Adrenal gland (tissue), 12 donors: ENCODE data around the gene UBALD2. TPM values are rescaled to one million over a fixed set of nuclear protein-coding genes. Genes with fewer than 3 reads are reported as not detected.
"Not testable (repeated sequence)": the region's sequence is repeated elsewhere in the genome, so short reads cannot be mapped to it uniquely, and the experiment has no call there.

Experiments
- DNase-seq, 7 donors: peaks; one replicate each; pipeline ENCODE4 v3.0.0-alpha.2; 2019 to 2020
- H3K27ac ChIP-seq, 5 donors: fragments of 200-600 bp; sonication (generic) in 4 of 5; 1 replicate in 3 of 5; 2 replicates in 2 of 5; pipeline versions ENCODE4 v1.5.1 to v1.8.0; 2016 to 2020; ENCODE audit warnings: mild to moderate bottlenecking in 1 of 5
- H3K27me3 ChIP-seq: fragments of 200-600 bp; 2 replicates; pipeline ENCODE4 v1.8.0; 2021
- H3K36me3 ChIP-seq, 2 donors: fragments of 200-600 bp; replicated peaks in 1 of 2; 1 replicate in 1 of 2; 2 replicates in 1 of 2; pipeline versions ENCODE4 v1.5.1 to v1.8.0; 2018 to 2022
- H3K4me1 ChIP-seq, 2 donors: fragments of 200-600 bp; replicated peaks in 1 of 2; 1 replicate in 1 of 2; 2 replicates in 1 of 2; pipeline versions ENCODE4 v1.5.1 to v1.8.0; 2018 to 2021
- H3K4me3 ChIP-seq, 4 donors: fragments of 200-600 bp; sonication (generic) in 3 of 4; one replicate each; pipeline ENCODE4 v1.5.1; 2016 to 2018
- H3K9me3 ChIP-seq, 3 donors: fragments of 200-600 bp; sonication (generic) in 1 of 3; replicated peaks in 1 of 3; 1 replicate in 2 of 3; 2 replicates in 1 of 3; pipeline versions ENCODE4 v1.5.1 to v1.8.0; 2016 to 2021
- CTCF ChIP-seq, 6 experiments: fragments of 450-650 bp in 4 of 6; fragments of 200-600 bp in 2 of 6; sonication (generic) in 1 of 6; IDR thresholded peaks; 1 replicate in 5 of 6; 2 replicates in 1 of 6; pipeline versions ENCODE4 v1.5.1 to v1.8.0; 2016 to 2021; ENCODE audit warnings: antibody characterized with exemption in 6 of 6, mild to moderate bottlenecking in 2 of 6, moderate library complexity in 1 of 6
- POLR2A ChIP-seq, 2 donors: fragments of 450-650 bp; IDR thresholded peaks; one replicate each; pipeline ENCODE4 v1.6.1; 2017; ENCODE audit warnings: antibody characterized with exemption in 2 of 2, mild to moderate bottlenecking in 2 of 2, moderate library complexity in 1 of 2
- WGBS, 4 donors: extraction: QIAGEN DNeasy Blood & Tissue Kit in 2 of 4; methylation state at CpG; one replicate each; pipeline versions ENCODE4 v1.1.5 to v1.1.7; 2013 to 2017; 5-methylcytosine and 5-hydroxymethylcytosine counted together
- intact Hi-C, 2 donors: fragments of 100-400 bp; cut with DNase I; formaldehyde crosslinking; loops; one replicate each; pipeline versions ENCODE4 v1.14.1 to v1.15.0; 2022 to 2023
- polyA plus RNA-seq, 3 donors: library from polyadenylated mRNA; stranded (reverse); fragments of 200-250 nt in 2 of 3; fragments of 350-450 nt in 1 of 3; fragmentation: Illumina TruSeq in 1 of 3; extraction: RNeasy Lipid Tissue Mini Kit (QIAGEN cat#74804) in 1 of 3; gene quantifications; one replicate each; pipeline ENCODE4 v1.2.3, GENCODE V29; 2013 to 2014
- total RNA-seq, 9 donors: library from RNA; depleted of rRNA in 4 of 9; stranded (reverse); fragments of >200 nt in 4 of 9; fragments of 120-200 nt in 1 of 9; fragmentation: NEBNext Ultra II Directional in 1 of 9; extraction: Animal tissue kit (Norgen Biotek cat#: 25700) in 1 of 9; gene quantifications; one replicate each; pipeline versions ENCODE4 v1.1.0 to v1.2.4, GENCODE V29; 2013 to 2023
- donor health status: healthy with polysubstance abuse.
- donor health status: Bipolar disorder and iron deficiency.
- donor health status: DM: yes; HTN: yes; CAD: no.
- donor health status: DM: no; HTN: no; CAD: no.
- donor health status: DM: no; HTN: no; CAD: no.
- donor health status: DM: yes; HTN: yes; CAD: no.

The UBALD2 gene
- total and polyA plus RNA-seq, 12 donors: 5.2 to 71.2 (median 14.3) TPM

GRCh38 chr17:76265624-76266243, 586 bp downstream of the UBALD2 start:
- peak in 4 of 7 donors; percentile 53 to 68 (median 56) for DNase-seq
- peak overlapping the region in 4 of 5 donors; percentile 52 to 96 (median 78) for H3K27ac ChIP-seq
- intact Hi-C loops: no loop called here
- H3K27me3 ChIP-seq: no peaks in the 10 kb centered on the region
- TF ChIP-seq CTCF (IDR thresholded peaks at IDR 0.05) (peak in 1 of 6 experiments; percentile 13), POLR2A (IDR thresholded peaks at IDR 0.05) (no peak)
- peaks cover 0 to 4% of the 10 kb centered on the region in 2 donors for H3K36me3 ChIP-seq
- peaks cover 10 to 38% of the 10 kb centered on the region in 2 donors for H3K4me1 ChIP-seq
- no peaks in the 10 kb centered on the region for H3K9me3 ChIP-seq
- WGBS, 4 donors: 0 to 1% methylated on average over 54 to 76 of the region's 76 CpGs; no CpG with 5 or more reads in 2 of the 4 donors
- peak overlapping the region; percentile 44 to 94 (median 76) for H3K4me3 ChIP-seq

- peak in 1 of 7 donors; percentile 24 for DNase-seq
- H3K27ac ChIP-seq: peak overlapping the region in 4 of 5 donors; percentile 52 to 96 (median 78)
- 5 to 18% (median 8%) methylated on average over 4 to 12 of the region's 12 CpGs for WGBS, 4 donors
- intact Hi-C loops: no loop called here
- H3K27me3 ChIP-seq: no peaks in the 10 kb centered on the region
- peaks cover 10 to 42% of the 10 kb centered on the region in 2 donors for H3K4me1 ChIP-seq
- peak overlapping the region; percentile 44 to 94 (median 76) for H3K4me3 ChIP-seq
- H3K36me3 ChIP-seq: peaks cover 0 to 5% of the 10 kb centered on the region in 2 donors
- TF ChIP-seq POLR2A (IDR thresholded peaks at IDR 0.05): no peak
- TF ChIP-seq CTCF (IDR thresholded peaks at IDR 0.05): no peak
- no peaks in the 10 kb centered on the region for H3K9me3 ChIP-seq
These were observed 1.2 kb downstream of the UBALD2 start for GRCh38 chr17:76266244-76266938.

GRCh38 chr17:76267051-76267576, 2.0 kb downstream of the UBALD2 start:
- H3K4me3 ChIP-seq: peak overlapping the region in 1 of 4 donors; percentile 94
- 62 to 82% (median 76%) methylated on average over 4 of the region's 4 CpGs for WGBS, 4 donors
- TF ChIP-seq CTCF (IDR thresholded peaks at IDR 0.05) (no peak), POLR2A (IDR thresholded peaks at IDR 0.05) (no peak)
- no peak for DNase-seq
- no peaks in the 10 kb centered on the region for H3K27me3 ChIP-seq
- peaks cover 16 to 49% of the 10 kb centered on the region in 2 donors for H3K4me1 ChIP-seq
- peak overlapping the region in 3 of 5 donors; percentile 15 to 96 (median 84) for H3K27ac ChIP-seq
- H3K9me3 ChIP-seq: no peaks in the 10 kb centered on the region
- intact Hi-C loops: no loop called here
- peaks cover 0 to 5% of the 10 kb centered on the region in 2 donors for H3K36me3 ChIP-seq

- H3K9me3 ChIP-seq, DNase-seq, H3K27me3 ChIP-seq, H3K36me3 ChIP-seq, H3K4me3 ChIP-seq, intact Hi-C loops: not testable (repeated sequence)
- WGBS, 4 donors: 89 to 90% (median 90%) methylated on average over 13 of the region's 13 CpGs
- H3K4me1 ChIP-seq: peaks cover 16 to 54% of the 10 kb centered on the region in 2 donors
- H3K27ac ChIP-seq: peak overlapping the region in 3 of 5 donors; percentile 8 to 84 (median 36)
These were observed 2.4 kb downstream of the UBALD2 start for GRCh38 chr17:76267581-76268001.
